PC-3 (cell line): ENCODE measurements around the gene EIF6. TPM values are rescaled to one million over a fixed set of nuclear protein-coding genes. Genes with fewer than 3 reads are reported as not detected.

Source experiments
- ATAC-seq: fragments of 200-7000 bp; cut with Tn5 transposase; 2 replicates; pipeline ENCODE4 v1.9.1; 2020; ENCODE audit warnings: mild to moderate bottlenecking, moderate library complexity
- BruUV-seq: library from RNA; stranded (reverse); fragments of 400-500 nt; replicated peaks from 2 replicates; lab custom pipeline; 2021; lab: Mats Ljungman, UMichigan
- CTCF ChIA-PET: fragments of 300-600 bp; sonication (Branson Sonifier 250); formaldehyde crosslinking; loops from one replicate; lab custom pipeline; 2022; ENCODE audit warnings: antibody characterized with exemption; lab: Charles Lee
- POLR2A ChIA-PET: fragments of 300-600 bp; sonication (Branson Sonifier 250); formaldehyde crosslinking; loops from one replicate; lab custom pipeline; 2022; ENCODE audit warnings: antibody characterized with exemption; ENCODE audit not compliant: unreplicated experiment; lab: Charles Lee
- DNase-seq: peaks from one replicate; pipeline ENCODE4 v3.0.0-alpha.2; 2015
- H2AFZ ChIP-seq: fragments of 300-600 bp; sonication (generic); 2 replicates; pipeline ENCODE4 v1.6.0; 2016; ENCODE audit warnings: antibody characterized with exemption, low read length
- H3F3A ChIP-seq: fragments of 300-600 bp; sonication (generic); one replicate; pipeline ENCODE4 v1.6.0; 2017; ENCODE audit warnings: antibody characterized with exemption, low read length, control low read depth, mild to moderate bottlenecking; ENCODE audit not compliant: unreplicated experiment
- H3K27ac ChIP-seq: fragments of 300-600 bp; sonication (generic); 2 replicates; pipeline ENCODE4 v1.5.1; 2016; ENCODE audit warnings: mild to moderate bottlenecking, low read length
- H3K27me3 ChIP-seq: fragments of 300-600 bp; sonication (generic); 2 replicates; pipeline ENCODE4 v1.6.1; 2016; ENCODE audit warnings: low read length, mixed read lengths
- H3K36me3 ChIP-seq: fragments of 300-600 bp; sonication (generic); 2 replicates; pipeline ENCODE4 v1.6.1; 2016; ENCODE audit warnings: low read depth, mixed run types, low read length, mixed read lengths
- H3K4me1 ChIP-seq: fragments of 300-600 bp; sonication (generic); 2 replicates; pipeline ENCODE4 v1.5.1; 2016; ENCODE audit warnings: low read length; ENCODE audit not compliant: insufficient read depth
- H3K4me2 ChIP-seq: fragments of 300-600 bp; sonication (generic); 2 replicates; pipeline ENCODE4 v1.6.0; 2016; ENCODE audit warnings: low read length
- H3K4me3 ChIP-seq: fragments of 300-600 bp; sonication (generic); 2 replicates; pipeline ENCODE4 v1.5.1; 2016; ENCODE audit warnings: mild to moderate bottlenecking, low read length, mixed read lengths
- H3K79me2 ChIP-seq: fragments of 300-600 bp; sonication (generic); 2 replicates; pipeline ENCODE4 v1.6.1; 2017; ENCODE audit warnings: low read length, mixed read lengths
- H3K9ac ChIP-seq: fragments of 300-600 bp; sonication (generic); 2 replicates; pipeline ENCODE4 v1.6.0; 2016; ENCODE audit warnings: mild to moderate bottlenecking, low read length
- H3K9me2 ChIP-seq: fragments of 300-600 bp; sonication (generic); replicated peaks from 2 replicates; pipeline ENCODE4 v1.6.1; 2016; ENCODE audit warnings: mixed run types, low read length, mixed read lengths
- H3K9me3 ChIP-seq: fragments of 300-600 bp; sonication (generic); 2 replicates; pipeline ENCODE4 v1.6.1; 2016; ENCODE audit warnings: low read length, mixed read lengths
- H4K20me1 ChIP-seq: fragments of 300-600 bp; sonication (generic); 2 replicates; pipeline ENCODE4 v1.6.1; 2016; ENCODE audit warnings: low read length, mixed read lengths
- CTCF ChIP-seq: fragments of 300-600 bp; sonication (generic); conservative IDR thresholded peaks from 2 replicates; pipeline ENCODE4 v1.5.1; 2017; ENCODE audit warnings: antibody characterized with exemption, low read depth, mild to moderate bottlenecking, low read length
- EZH2 ChIP-seq: fragments of 300-600 bp; sonication (generic); IDR thresholded peaks from one replicate; pipeline ENCODE4 v1.6.1; 2017; ENCODE audit warnings: antibody characterized with exemption, mild to moderate bottlenecking, low read length; ENCODE audit not compliant: unreplicated experiment
- EZH2phosphoT487 ChIP-seq: fragments of 300-600 bp; sonication (generic); IDR thresholded peaks from 2 replicates; pipeline ENCODE4 v1.6.1; 2018; ENCODE audit warnings: mild to moderate bottlenecking, antibody characterized with exemption, low read length, borderline replicate concordance
- intact Hi-C: fragments of 100-400 bp; cut with micrococcal nuclease; formaldehyde crosslinking; loops from 2 replicates; pipeline ENCODE4 v1.9.0; 2023
- total RNA-seq: library from RNA; depleted of rRNA; stranded (reverse); fragments of >200 nt; gene quantifications from 2 replicates; pipeline ENCODE4 v1.2.3, GENCODE V29; 2014

Gene EIF6
- total RNA-seq, 1 experiment from 2014 or later: 292 TPM

GRCh38 chr20:35279533-35280174 lies 4.9 kb downstream of the EIF6 start:
- POLR2A ChIA-PET: interaction anchor here (1.2 kb wide), 1 partner anchor 26 kb away, joined by 5 read pairs; no protein-coding TSS in a partner anchor
- CTCF ChIA-PET: interaction anchor here (0.5 kb wide), 1 partner anchor 160 kb away, joined by 7 read pairs; no protein-coding TSS in a partner anchor
- Histone ChIP-seq H3K9me3 (no peaks in the 10 kb centered on the region), H4K20me1 (peaks cover 7% of the 10 kb centered on the region; the same call in 1 of the 2 replicates), H3K4me1 (peaks cover 20% of the 10 kb centered on the region), H3K9ac (no peak overlapping the region), H3K27ac (no peak overlapping the region), H3K27me3 (no peaks in the 10 kb centered on the region), H3K4me3 (no peak overlapping the region), H3K9me2 (no peaks in the 10 kb centered on the region), H3F3A (peaks cover 20% of the 10 kb centered on the region), H3K79me2 (peaks cover 54% of the 10 kb centered on the region), H3K36me3 (peaks cover 41% of the 10 kb centered on the region), H2AFZ (no peak overlapping the region), H3K4me2 (no peak overlapping the region)
- ATAC-seq: no peak
- no peak for DNase-seq
- no TSS peak for BruUV-seq
- intact Hi-C loops: no loop called here
- no peak for TF ChIP-seq EZH2phosphoT487
- TF ChIP-seq EZH2: no peak
- no peak for TF ChIP-seq CTCF

DNA sequence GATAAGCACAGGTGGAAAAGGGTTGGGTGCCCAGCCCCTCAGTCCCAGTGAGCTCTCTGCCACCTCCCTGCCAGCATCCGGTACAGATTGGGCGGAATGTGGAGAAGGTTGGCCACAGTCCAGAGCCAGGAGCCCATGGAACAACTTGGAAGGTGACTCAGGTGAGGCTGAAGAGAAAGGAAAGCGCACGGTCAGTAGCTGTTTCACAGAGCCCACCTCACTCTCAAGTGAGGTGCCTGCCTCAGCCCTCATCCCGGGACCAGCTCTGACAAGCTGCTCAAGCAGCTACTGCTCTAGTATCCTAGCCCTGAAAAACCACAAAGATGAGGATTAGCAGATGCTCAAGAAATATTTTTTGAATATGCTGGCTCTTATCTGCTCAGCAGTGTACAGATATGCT lies 5.5 kb downstream of the EIF6 start:
- CTCF ChIA-PET: interaction anchor here (0.5 kb wide), 1 partner anchor 160 kb away, joined by 7 read pairs; no protein-coding TSS in a partner anchor
- intact Hi-C loops: no loop called here
- BruUV-seq: no TSS peak
- TF ChIP-seq CTCF: no peak
- no peak for TF ChIP-seq EZH2phosphoT487
- no peak for TF ChIP-seq EZH2
- Histone ChIP-seq H3K9me2 (no peaks in the 10 kb centered on the region), H3K27ac (no peak overlapping the region), H3K9ac (no peak overlapping the region), H3K79me2 (peaks cover 48% of the 10 kb centered on the region), H3K4me3 (no peak overlapping the region), H3F3A (peaks cover 20% of the 10 kb centered on the region), H3K4me1 (peaks cover 20% of the 10 kb centered on the region), H3K9me3 (no peaks in the 10 kb centered on the region), H3K36me3 (peaks cover 41% of the 10 kb centered on the region), H2AFZ (no peak overlapping the region), H4K20me1 (peaks cover 7% of the 10 kb centered on the region; the same call in 1 of the 2 replicates), H3K27me3 (no peaks in the 10 kb centered on the region), H3K4me2 (no peak overlapping the region)
- DNase-seq: no peak
- no peak for ATAC-seq
- POLR2A ChIA-PET: interaction anchor here (1.2 kb wide), 1 partner anchor 27 kb away, joined by 5 read pairs; no protein-coding TSS in a partner anchor
